Epidermal melanocyte (primary cell): Measurements from ENCODE around the gene TPSG1.
"Not testable (repeated sequence)": the region's sequence is repeated elsewhere in the genome, so short reads cannot be mapped to it uniquely, and the experiment has no call there.

Experiments
- DNase-seq: peaks from one replicate; pipeline ENCODE4 v3.0.0; 2011; ENCODE audit warnings: low spot score; ENCODE audit not compliant: insufficient read length

The TPSG1 gene

DNA sequence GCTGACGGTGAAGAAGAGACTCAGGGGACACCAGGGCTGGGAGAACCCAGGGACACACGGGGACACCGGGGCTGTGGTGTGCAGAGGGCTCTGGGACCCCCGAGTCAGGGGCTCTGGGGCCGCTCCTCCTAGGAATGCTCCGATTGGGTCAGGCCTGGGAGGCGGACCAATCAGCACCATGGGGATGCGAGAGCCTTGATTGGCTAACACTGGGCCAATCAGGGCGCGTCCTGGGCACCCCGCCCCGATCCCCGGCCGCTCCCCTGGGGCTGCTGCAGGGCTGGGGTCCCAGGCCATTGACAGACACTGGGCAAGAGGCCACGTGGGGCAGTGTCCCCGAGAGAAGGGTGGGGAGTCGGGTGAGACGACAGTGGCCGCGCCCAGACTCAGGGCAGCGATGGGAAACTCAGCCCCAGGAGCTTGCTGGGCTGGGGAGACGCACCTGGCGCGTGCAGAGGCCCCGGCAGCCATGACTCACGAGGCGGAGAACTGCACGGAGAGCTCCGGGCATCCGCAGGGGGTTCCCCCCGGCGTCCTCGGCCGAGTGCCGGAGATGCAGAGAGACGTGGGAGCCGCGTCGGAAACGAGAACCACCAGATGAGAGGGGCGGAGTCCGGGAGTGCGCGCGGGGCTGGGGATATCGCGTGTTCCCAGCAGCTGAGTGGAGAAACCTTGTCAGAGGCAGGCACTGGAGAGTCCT lies 7.1 kb upstream of the TPSG1 start:
- not testable (repeated sequence) for DNase-seq

DNA sequence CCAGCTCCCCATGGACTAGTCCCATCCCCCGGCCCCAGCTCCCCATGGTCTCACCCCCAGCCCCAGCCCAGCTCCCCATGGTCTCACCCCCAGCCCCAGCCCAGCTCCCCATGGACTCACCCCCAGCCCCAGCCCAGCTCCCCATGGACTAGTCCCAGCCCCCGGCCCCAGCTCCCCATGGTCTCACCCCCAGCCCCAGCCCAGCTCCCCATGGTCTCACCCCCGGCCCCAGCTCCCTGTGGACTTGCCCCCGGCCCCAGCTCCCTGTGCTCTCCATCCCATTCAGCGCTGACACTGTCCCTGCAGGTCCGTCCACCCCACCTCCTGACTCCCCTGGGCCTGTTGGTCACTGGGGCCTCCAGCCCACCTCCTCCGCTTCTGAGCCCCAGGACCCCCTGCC lies 6.2 kb upstream of the TPSG1 start:
- DNase-seq, result not testable (repeated sequence)

DNA sequence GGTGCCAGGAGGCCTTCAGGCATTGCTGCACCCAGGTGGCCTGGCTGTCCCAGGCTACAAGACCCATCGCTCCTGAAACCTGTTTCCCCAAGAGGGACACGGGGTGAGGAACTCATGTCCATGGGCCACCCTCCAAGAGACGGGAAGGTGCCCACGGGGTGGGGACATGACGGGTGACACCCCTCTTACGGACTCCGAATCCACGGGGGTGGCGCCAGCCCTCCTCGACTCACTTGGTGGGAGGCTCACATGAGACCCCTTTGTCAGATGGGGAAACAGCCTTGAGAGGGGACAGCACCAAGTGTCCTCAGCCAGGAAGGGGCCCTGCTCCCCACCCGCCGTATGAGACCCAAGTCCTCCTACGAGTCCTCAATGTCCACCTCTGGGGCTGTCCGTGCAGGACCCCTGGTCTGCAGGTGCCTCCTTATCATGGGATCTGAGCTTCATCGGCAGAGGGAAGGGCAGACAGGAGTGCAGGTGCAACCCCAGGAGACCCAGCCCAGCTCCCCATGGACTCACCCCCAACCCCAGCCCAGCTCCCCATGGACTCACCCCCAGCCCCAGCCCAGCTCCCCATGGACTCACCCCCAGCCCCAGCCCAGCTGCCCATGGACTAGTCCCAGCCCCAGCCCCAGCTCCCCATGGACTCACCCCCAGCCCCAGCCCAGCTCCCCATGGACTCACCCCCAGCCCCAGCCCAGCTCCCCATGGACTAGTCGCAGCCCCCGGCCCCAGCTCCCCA lies 5.6 kb upstream of the TPSG1 start:
- DNase-seq, result not testable (repeated sequence)

DNA sequence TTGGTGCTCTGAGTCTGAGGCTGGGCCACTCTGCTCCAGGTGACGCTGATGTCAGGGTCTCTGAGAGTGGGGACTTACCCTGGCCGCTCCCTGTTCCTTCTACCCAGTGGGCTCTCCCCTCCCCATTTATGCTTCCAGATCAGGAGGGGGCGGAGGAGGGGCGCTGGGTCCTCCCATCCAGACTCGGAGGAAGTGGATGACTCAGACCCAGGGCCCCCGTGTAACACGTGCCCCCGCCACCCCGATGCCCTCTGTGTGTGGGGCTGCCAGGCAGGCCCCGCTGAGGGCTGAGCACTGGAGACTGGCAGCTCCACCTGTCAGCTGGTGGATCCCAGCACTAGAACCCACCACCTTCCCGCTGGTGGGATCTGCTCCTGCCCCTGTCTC lies 5.0 kb upstream of the TPSG1 start, which contains the start of gene TPSB2:
Gene TPSB2 (minus strand): TSS at position 101 of the 387 bp plus-strand sequence. CDS start 233 bp downstream, outside the sequence.
- DNase-seq, result not testable (repeated sequence)

DNA sequence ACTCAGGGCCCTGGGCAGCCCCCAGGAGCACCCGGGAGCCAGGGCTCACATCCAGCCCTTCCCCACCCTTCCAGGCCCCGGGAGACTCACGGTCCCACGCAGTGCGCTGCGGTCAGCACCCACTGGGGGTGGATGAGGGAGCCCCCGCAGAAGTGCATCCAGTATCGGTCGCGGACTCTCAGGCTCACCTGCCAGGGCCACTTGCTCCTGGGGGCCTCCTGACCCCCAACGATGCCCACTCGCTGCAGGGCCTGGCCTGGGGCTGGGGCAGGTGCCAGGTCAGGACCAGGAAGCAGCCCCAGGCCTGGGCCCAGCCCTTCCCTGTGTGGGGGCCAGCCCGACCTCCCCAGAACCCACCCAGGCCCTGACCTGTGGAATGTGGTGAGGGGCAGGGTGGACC lies 4.4 kb upstream of the TPSG1 start:
- not testable (repeated sequence) for DNase-seq

DNA sequence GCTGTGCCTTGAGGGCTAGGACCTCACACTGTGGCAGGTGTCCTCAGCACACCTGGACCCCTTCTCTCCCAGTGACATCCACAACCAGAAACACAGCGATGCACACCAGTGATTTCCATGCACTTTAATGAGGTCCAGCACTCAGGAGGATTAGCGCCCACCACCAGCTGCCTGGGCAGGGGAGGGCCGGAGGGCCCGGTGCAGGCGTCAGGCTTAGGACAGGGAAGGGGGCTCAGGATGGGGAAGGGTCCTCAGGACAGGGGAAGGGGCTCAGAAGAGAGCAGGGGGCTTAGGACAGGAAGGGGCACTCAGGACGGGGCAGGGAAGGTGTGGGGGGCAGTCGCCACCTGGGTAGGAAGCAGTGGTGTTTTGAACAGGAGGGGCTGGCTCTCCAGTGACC lies 3.2 kb upstream of the TPSG1 start:
- DNase-seq, result not testable (repeated sequence)

DNA sequence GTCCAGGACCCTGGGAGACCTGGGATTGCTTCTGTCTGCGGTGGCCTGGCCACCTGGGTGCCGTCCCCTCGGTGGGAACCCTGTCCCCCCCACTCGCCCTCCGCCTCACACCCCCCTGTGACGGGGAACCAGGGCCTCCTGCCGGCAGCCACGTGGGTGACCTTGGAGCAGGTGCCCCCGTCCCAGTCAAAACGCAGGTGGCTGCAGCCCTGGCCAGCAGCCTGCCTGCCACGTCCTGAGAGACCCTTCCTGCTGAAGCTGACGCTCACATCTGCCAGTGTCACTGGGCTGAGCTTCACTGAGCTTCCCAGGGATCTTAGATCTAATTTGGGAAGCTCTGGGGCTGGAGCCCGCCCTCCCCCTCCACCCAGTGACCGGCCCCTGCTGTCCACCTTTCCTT lies 1.6 kb upstream of the TPSG1 start:
- not testable (repeated sequence) for DNase-seq

DNA sequence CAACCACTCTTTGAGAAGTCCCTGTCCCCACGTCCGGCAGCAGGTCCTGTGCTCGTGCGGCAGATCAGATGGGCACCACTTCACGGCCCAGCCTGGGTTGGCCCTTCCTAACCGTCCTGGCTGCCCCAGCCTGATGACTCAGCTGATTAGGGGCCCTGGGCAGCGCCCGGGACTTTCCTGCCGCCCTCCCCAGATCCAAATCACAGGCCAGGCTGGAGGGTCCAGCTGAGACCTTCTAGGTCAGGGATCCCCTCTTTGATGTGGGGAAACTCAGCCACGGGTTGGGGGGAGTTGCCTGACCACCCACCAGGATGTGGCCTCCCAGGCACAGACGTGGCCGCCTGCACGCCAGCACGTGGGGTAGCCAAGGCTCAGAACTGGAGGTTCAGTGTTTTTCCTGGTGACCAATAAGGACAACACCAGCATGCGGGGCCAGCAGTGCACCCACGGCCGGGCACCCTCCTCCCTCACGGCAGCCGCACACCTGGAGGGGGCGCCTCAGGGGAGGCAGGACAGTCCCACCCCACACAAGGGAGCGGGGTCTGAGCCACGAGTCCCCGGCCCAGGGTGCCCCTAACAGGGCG lies 752 bp upstream of the TPSG1 start:
- not testable (repeated sequence) for DNase-seq

DNA sequence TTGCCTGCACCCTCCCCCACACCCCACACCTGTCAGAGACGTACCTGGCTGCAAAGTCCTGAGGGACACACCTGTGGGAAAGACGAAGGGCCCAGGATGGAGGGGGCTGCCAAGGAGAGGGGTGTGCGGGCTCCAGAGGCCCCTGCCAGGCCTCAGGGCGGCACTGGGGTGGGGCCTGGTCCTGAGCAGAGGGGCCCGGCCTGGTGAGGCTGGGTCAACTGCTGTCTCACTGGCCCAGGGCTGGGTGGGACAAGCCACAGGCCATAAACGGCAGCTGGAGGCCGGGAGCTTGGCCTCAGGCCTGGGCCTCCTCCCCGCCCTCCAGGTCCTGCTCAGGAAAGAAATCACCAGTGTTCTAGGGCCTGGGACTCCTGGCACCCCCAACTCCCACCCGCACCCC lies 510 bp downstream of the TPSG1 start:
- no peak for DNase-seq

DNA sequence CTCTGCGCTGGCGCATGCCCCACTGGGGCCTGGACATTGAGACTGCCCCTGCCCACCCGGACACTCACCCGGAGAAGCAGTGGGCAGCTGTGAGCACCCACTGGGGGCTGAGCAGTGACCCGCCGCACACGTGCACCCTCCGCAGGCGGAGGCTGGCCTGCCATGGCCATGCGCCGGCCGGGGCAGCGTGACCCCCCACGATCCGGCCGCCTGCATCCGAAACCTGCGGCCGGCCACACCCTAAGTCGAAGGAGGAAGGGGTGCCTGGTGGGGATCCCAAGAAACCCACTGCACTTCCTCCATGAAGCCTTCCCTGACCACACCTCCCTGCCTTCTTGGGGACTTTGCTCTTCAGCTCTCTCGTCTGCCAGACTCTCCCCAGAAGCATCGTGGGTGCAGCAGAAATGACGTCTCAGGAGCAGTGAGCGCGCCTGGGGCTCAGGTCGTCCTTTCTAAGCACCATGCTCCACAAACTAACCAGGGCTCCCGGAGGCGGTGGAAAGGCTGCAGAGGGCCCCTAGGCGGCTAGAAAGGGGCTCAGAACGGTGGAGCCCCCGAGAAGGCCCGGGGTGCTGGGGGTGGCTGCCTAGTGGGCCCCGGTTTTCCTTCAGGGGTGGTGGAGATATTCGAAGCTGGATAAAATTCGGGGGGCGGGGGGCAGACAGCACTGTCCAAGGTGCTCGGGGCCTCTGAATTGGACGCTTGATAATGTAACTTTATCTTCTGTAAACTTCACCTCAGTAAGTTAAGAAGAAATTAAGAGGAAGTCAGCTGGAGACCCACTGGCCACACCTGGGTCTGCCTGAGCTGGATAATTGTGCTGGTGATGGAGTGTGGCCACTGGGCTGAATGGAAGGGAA lies 1.5 kb downstream of the TPSG1 start:
- DNase-seq, result no peak

DNA sequence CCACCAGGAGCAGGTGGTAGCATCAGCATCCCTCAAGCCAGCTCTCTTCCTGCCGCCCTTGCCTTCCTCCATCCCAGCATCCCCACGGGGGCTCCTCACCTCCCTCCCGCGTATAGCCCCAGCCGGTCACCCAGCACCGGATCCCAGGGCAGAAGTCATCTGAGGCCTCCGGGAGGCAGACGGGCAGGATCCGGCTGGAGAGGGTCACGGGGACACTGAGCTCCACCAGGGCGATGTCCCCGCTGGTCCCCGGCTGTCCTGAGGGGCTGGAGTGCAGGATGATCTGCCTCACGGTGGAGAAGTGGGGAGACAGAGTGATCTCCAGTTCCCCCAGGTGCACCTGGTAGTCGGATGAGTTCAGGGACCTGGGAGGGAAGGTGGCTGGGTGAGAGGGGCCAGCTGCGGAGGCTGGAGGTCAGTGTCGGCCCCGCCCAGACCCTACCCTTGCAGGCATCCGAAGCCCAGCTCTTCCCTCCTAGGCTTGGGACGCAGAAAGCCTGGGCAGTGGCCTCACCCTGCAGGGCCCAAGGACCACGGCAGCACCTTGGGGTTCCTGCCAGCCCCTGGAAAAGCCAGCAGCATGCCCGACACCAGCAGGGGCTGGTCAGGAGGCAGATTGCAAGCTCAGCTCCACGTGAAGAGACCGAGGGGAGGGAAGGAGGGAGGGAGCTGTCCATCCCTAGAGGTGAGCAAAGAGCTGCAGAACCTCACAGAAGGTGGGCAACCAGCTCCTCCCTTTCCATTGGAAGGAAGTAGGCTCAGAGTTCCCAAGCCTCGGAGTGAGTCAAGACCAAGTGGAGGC lies 2.3 kb downstream of the TPSG1 start:
- no peak for DNase-seq

DNA sequence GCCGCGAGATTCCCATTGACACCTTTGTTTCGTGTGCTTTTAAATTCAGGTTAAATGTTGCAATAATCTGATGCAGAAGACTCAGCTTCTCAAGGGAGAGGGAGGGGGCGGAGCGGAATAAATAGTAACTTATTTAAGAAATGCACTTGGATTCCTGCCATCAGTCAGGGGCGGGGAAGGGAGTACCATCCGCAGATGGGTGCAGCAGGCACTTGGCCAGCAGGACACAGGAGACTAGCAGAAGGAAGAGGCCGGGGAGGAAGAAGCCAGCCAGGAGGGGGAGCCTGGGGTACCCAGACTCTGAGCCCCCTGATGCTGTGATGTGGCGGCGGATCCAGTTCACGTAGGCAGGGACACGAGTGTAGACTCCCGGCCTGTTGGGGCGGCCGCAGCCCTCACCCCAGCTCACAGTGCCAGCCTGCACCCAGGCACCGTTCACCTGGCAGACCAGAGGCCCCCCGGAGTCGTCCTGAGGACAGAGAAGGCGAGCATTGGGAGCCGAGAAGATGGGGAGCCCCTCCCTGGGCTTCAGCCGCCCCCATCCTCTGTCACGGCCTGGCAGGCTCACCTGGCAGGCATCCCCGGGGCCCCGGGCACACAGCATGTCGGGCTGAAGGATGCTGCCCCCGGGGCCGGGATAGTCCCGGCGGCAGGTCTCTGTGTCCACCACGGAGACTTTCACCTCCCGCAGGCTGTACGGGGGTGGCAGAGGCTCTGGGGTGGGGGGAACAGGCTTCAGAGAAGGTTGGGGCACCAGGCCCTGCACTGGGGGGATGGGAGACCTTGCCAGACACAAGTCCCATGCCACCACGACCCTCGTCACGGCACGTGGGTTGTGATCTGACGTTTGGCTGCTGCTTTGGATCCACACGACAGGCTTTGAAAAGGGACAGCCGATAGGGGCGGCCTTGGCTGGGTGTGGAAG lies 3.2 kb downstream of the TPSG1 start:
- no peak for DNase-seq

DNA sequence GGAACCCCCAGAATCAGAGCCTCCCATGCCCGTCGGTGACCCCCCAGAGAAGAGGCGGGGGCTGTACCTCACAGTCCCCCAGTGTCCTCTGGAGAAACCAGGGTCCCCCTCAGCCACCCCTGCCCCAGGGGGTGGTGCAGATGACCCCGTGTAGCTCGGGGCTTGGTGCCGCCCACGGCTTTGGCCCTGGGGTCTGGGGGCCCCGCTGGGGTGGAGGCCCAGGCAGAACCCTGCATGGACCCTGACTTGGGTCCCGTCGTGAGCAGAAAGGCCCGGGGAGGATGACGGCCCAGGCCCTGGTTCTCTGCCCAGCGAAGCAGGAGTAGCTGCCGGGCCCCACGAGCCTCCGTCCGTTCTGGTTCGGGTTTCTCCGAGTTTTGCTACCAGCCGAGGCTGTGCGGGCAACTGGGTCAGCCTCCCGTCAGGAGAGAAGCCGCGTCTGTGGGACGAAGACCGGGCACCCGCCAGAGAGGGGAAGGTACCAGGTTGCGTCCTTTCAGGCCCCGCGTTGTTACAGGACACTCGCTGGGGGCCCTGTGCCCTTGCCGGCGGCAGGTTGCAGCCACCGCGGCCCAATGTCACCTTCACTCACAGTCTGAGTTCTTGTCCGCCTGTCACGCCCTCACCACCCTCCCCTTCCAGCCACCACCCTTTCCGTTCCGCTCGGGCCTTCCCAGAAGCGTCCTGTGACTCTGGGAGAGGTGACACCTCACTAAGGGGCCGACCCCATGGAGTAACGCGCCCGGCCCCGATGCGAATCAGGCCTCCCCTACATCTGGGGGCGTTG lies 4.0 kb downstream of the TPSG1 start:
- no peak for DNase-seq

DNA sequence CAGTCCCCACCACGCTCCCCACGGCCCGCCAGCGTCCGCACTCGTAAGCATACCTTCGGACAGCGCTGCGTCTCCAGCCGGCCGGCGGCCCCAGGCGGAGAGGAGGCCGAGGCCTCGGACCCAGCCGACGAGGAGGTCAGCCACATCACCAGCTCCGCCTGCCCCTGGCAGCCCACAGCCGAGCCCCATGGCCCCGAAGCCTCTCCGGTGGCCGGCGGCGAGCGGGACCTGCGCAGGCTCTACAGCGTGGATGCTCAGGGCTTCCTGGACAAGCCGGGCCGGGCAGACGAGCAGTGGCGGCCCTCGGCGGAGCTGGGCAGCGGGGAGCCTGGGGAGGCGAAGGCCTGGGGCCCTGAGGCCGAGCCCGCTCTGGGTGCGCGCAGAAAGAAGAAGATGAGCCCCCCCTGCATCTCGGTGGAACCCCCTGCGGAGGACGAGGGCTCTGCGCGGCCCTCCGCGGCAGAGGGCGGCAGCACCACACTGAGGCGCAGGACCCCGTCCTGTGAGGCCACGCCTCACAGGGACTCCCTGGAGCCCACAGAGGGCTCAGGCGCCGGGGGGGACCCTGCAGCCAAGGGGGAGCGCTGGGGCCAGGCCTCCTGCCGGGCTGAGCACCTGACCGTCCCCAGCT lies 4.9 kb downstream of the TPSG1 start:
- no peak for DNase-seq

DNA sequence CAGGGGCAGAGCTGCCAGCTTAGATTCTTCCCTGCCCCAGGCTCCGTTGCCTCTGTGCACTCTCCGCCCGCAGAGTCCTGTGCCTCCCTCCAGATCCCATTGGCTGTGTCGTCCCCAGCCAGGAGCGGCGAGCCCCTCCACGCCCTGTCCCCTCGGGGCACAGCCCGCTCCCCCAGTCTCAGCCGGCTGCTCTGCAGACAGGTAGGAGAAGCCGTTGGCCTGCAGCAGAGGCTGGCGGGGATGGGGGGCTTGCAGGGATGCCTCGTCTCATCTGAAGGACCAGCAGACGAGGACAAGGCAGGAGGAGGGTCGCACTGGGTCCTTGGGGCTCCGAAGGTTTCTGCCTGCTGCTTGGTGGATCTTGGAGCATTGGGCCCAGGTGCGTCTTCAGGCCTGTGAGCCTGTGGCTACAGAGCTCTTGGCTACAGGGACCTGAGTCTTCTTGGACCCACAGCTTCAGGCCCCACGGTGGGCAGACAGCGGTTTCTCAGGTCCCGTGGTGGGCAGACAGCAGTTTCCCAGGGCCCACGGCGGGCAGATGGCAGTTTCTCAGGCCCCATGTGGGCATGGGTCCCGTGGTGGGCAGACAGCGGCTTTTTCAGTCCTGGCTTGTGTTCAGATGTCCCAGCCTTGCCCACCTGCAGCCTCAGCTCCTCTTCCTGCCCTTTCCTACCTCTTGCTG lies 6.0 kb downstream of the TPSG1 start:
- no peak for DNase-seq

DNA sequence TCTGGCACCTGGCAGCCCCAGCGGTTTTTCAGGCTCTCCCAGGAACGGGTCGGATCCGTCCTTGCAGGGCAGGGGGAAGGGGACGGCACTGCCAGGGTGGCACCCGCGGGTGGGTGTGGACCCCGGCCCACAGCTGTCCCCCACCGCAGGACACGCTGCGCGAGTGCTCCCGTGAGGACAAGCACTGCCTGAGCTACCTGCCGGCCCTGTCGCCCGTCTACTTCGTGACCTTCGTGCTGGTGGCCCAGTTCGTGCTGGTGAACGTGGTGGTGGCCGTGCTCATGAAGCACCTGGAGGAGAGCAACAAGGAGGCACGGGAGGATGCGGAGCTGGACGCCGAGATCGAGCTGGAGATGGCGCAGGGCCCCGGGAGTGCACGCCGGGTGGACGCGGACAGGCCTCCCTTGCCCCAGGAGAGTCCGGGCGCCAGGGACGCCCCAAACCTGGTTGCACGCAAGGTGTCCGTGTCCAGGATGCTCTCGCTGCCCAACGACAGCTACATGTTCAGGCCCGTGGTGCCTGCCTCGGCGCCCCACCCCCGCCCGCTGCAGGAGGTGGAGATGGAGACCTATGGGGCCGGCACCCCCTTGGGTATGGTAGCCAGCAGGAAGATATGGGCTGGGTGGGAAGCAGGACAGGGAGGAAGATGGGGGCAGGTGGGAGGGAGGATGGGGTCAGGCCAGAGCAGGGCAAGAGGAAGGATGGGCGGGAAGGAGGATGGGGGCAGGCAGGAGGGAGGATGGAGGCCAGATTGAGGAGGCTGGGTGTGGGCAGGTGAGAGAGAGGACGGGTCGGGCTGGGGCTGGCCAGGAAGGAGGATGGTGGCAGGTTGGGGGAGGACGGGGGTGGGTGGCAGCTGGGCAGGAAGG lies 6.8 kb downstream of the TPSG1 start:
- DNase-seq, result no peak

DNA sequence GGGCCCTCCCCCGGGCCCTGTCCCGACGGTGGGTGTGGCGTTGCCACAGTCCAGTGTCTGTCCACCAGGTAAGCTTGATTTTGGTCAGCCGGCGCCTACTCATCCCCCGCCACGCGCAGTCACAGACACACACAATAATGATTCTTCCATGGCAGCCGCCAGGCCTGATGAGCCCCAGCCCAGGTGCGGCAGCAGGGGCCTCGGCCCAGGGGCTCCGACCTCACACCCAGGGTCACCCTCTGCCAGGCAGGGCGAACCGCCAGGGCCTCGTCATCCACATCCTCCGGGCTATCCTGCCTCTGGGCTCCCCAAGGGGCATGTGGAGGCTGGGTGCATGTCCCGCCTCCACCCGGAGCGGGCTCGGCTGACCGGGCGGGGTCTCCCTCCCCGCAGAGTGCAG lies 7.5 kb downstream of the TPSG1 start:
- DNase-seq, result no peak
